Fibroblast of lung (primary cell): ENCODE measurements around the gene KAT5. TPM values are rescaled to one million over a fixed set of nuclear protein-coding genes. Genes with fewer than 3 reads are reported as not detected.
"Not testable (repeated sequence)": the region's sequence is repeated elsewhere in the genome, so short reads cannot be mapped to it uniquely, and the experiment has no call there.

Experiments used
- DNase-seq, 2 donors: peaks; one replicate each; pipeline versions ENCODE4 v3.0.0 to v3.0.0-alpha.2; 2010; ENCODE audit warnings: low read depth in 2 of 2
- H2AFZ ChIP-seq: 2 replicates; pipeline ENCODE4 v1.5.1; 2012; ENCODE audit warnings: low read length, control low read depth, inconsistent platforms
- H3K27ac ChIP-seq: 2 replicates; pipeline ENCODE4 v1.5.1; 2011; ENCODE audit warnings: low read length, control low read depth; ENCODE audit not compliant: insufficient read depth
- H3K27me3 ChIP-seq: 2 replicates; pipeline ENCODE4 v1.5.1; 2011; ENCODE audit warnings: mild to moderate bottlenecking, low read length; ENCODE audit not compliant: control insufficient read depth, insufficient read depth
- H3K36me3 ChIP-seq: 2 replicates; pipeline ENCODE4 v1.5.1; 2011; ENCODE audit warnings: low read length; ENCODE audit not compliant: control insufficient read depth, insufficient read depth
- H3K4me1 ChIP-seq: 2 replicates; pipeline ENCODE4 v1.5.1; 2011; ENCODE audit warnings: low read length; ENCODE audit not compliant: control insufficient read depth, insufficient read depth; ENCODE audit errors: extremely low read depth
- H3K4me2 ChIP-seq: 2 replicates; pipeline ENCODE4 v1.5.1; 2011; ENCODE audit warnings: low read length, control low read depth; ENCODE audit not compliant: insufficient read depth; ENCODE audit errors: extremely low read depth
- H3K4me3 ChIP-seq, 4 experiments: fragments of 200-600 bp in 1 of 4; sonication (generic) in 1 of 4; replicated peaks in 1 of 4; 2 replicates each; pipeline ENCODE4 v1.5.1; 2011 to 2016; ENCODE audit warnings: low read length in 4 of 4, low read depth in 3 of 4, mild to moderate bottlenecking in 3 of 4, control low read depth in 2 of 4, inconsistent platforms in 1 of 4, mixed read lengths in 1 of 4; ENCODE audit not compliant: insufficient read depth in 1 of 4; ENCODE audit errors: control extremely low read depth in 1 of 4
- H3K79me2 ChIP-seq: 2 replicates; pipeline ENCODE4 v1.5.1; 2012; ENCODE audit warnings: mild to moderate bottlenecking, low read length, inconsistent platforms; ENCODE audit not compliant: control insufficient read depth, insufficient read depth
- H3K9ac ChIP-seq: 2 replicates; pipeline ENCODE4 v1.5.1; 2011; ENCODE audit warnings: mild to moderate bottlenecking, low read length, control low read depth; ENCODE audit not compliant: insufficient read depth
- H3K9me3 ChIP-seq: 2 replicates; pipeline ENCODE4 v1.5.1; 2012; ENCODE audit warnings: low read depth, low read length; ENCODE audit not compliant: control insufficient read depth, insufficient read depth
- H4K20me1 ChIP-seq: 2 replicates; pipeline ENCODE4 v1.5.1; 2011; ENCODE audit warnings: low read length; ENCODE audit not compliant: control insufficient read depth, insufficient read depth; ENCODE audit errors: extremely low read depth
- CTCF ChIP-seq, 2 donors: IDR thresholded peaks in 1 of 2; conservative IDR thresholded peaks in 1 of 2; 1 replicate in 1 of 2; 2 replicates in 1 of 2; pipeline ENCODE4 v1.5.1; 2011 to 2012; ENCODE audit warnings: low read length in 2 of 2, control low read depth in 1 of 2, inconsistent platforms in 1 of 2, low read depth in 1 of 2, mild to moderate bottlenecking in 1 of 2
- EZH2 ChIP-seq: IDR thresholded peaks from 2 replicates; pipeline ENCODE4 v1.5.1; 2012; ENCODE audit warnings: low read length, control low read depth, mild to moderate bottlenecking; ENCODE audit errors: missing control alignments
- polyA plus RNA-seq, 2 donors: library from polyadenylated mRNA; depleted of rRNA in 1 of 2; stranded (reverse) in 1 of 2; unstranded in 1 of 2; fragments of >200 nt; gene quantifications; 2 replicates each; pipeline ENCODE4 v1.2.1, GENCODE V29; 2011 to 2012; ENCODE audit warnings: missing spikeins in 1 of 2
- total RNA-seq: library from RNA; depleted of rRNA; stranded (reverse); fragments of >200 nt; gene quantifications from 2 replicates; pipeline ENCODE4 v1.2.1, GENCODE V29; 2014

The KAT5 gene
- total and polyA plus RNA-seq, 2 donors (not counting 1 experiment from before 2014, with no cell fraction given), result 27.8 to 50.4 TPM

GRCh38 chr11:65701686-65702085 lies 10.4 kb upstream of the KAT5 start:
- Histone ChIP-seq H3K4me3 (no peak overlapping the region), H3K27me3 (peaks cover 4% of the 10 kb centered on the region), H3K4me1 (no peaks in the 10 kb centered on the region), H3K4me2 (no peak overlapping the region), H3K36me3 (no peaks in the 10 kb centered on the region), H2AFZ (no peak overlapping the region), H3K9ac (no peak overlapping the region), H3K27ac (no peak overlapping the region), H4K20me1 (no peaks in the 10 kb centered on the region), H3K79me2 (no peaks in the 10 kb centered on the region), H3K9me3 (no peaks in the 10 kb centered on the region)
- no peak for TF ChIP-seq CTCF (conservative IDR thresholded peaks at IDR 0.05 in 1 of 2, IDR thresholded peaks at IDR 0.05 in 1 of 2; ENCODE audit: low read depth in 1 of 2, low read length in 2 of 2)
- no peak for DNase-seq

DNA sequence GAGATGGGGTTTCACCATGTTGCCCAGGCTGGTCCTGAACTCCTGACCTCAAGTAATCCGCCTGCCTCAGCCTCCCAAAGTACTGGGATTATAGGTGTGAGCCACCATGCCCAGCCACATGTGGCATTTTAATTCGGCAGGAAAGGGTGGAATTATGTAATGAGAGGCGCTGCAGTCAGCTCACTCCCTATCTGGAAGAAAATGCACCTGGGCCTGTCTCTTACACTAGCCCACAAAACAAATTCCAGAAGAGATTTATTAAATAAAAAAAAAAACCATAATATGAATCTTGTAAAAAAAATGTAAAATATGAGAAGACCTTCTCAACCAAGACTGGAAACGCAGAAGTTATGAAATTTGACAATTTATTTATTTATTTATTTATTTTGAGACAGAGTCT lies 8.2 kb upstream of the KAT5 start:
- Histone ChIP-seq H3K36me3 (no peaks in the 10 kb centered on the region), H3K79me2 (no peaks in the 10 kb centered on the region), H3K4me2 (no peak overlapping the region), H3K27ac (no peak overlapping the region), H2AFZ (no peak overlapping the region), H3K9me3 (no peaks in the 10 kb centered on the region), H3K4me3 (no peak overlapping the region), H3K4me1 (no peaks in the 10 kb centered on the region), H4K20me1 (no peaks in the 10 kb centered on the region), H3K9ac (no peak overlapping the region), H3K27me3 (peaks cover 4% of the 10 kb centered on the region)
- no peak for TF ChIP-seq EZH2
- no peak for TF ChIP-seq CTCF (conservative IDR thresholded peaks at IDR 0.05 in 1 of 2, IDR thresholded peaks at IDR 0.05 in 1 of 2; ENCODE audit: low read depth in 1 of 2, low read length in 2 of 2)
- no peak for DNase-seq

- TF ChIP-seq CTCF (conservative IDR thresholded peaks at IDR 0.05 in 1 of 2, IDR thresholded peaks at IDR 0.05 in 1 of 2; ENCODE audit: low read depth in 1 of 2, low read length in 2 of 2), result peak; percentile 36 to 44
Measured at GRCh38 chr11:65706303-65706763, 5.7 kb upstream of the KAT5 start.

GRCh38 chr11:65707002-65707401 lies 5.0 kb upstream of the KAT5 start:
- H3K9me3 ChIP-seq, H3K36me3 ChIP-seq, H3K4me2 ChIP-seq, H3K27me3 ChIP-seq, H3K79me2 ChIP-seq, H4K20me1 ChIP-seq, H3K9ac ChIP-seq, DNase-seq, H2AFZ ChIP-seq, H3K27ac ChIP-seq, H3K4me3 ChIP-seq, H3K4me1 ChIP-seq: not testable (repeated sequence)

More at GRCh38 chr11:65706303-65706763, 5.7 kb upstream of the KAT5 start:
- not testable (repeated sequence) for H3K4me3 ChIP-seq, H3K9ac ChIP-seq, H3K9me3 ChIP-seq, H2AFZ ChIP-seq, H3K36me3 ChIP-seq, H3K79me2 ChIP-seq, H3K4me2 ChIP-seq, H3K4me1 ChIP-seq, H3K27me3 ChIP-seq, H4K20me1 ChIP-seq, H3K27ac ChIP-seq
- peak; percentile 30 to 33 for DNase-seq
